Vagina (tissue), 2 donors: Measurements from ENCODE around the gene BTBD8. TPM values are rescaled to one million over a fixed set of nuclear protein-coding genes. Genes with fewer than 3 reads are reported as not detected.

ENCODE experiments used
- DNase-seq, 2 donors: peaks; one replicate each; pipeline ENCODE4 v3.0.0-alpha.2; 2017; ENCODE audit errors: extremely low spot score in 2 of 2
- H3K27ac ChIP-seq: fragments of 200-600 bp; sonication (generic); one replicate; pipeline ENCODE4 v1.5.1; 2019
- H3K27me3 ChIP-seq: fragments of 200-600 bp; sonication (generic); one replicate; pipeline ENCODE4 v1.5.1; 2019
- H3K36me3 ChIP-seq, 2 donors: fragments of 200-600 bp; sonication (generic); one replicate each; pipeline ENCODE4 v1.5.1; 2017 to 2019
- H3K4me1 ChIP-seq: fragments of 200-600 bp; sonication (generic); one replicate; pipeline ENCODE4 v1.5.1; 2019
- H3K4me3 ChIP-seq, 2 donors: fragments of 200-600 bp; sonication (generic); 1 replicate in 1 of 2; 2 replicates in 1 of 2; pipeline ENCODE4 v1.5.1; 2016 to 2019
- H3K9me3 ChIP-seq: fragments of 200-600 bp; sonication (generic); one replicate; pipeline ENCODE4 v1.5.1; 2019
- CTCF ChIP-seq, 3 experiments: fragments of 450-650 bp in 2 of 3; fragments of 200-600 bp in 1 of 3; sonication (generic) in 1 of 3; IDR thresholded peaks; one replicate each; pipeline ENCODE4 v1.5.1; 2017 to 2019; ENCODE audit warnings: antibody characterized with exemption in 3 of 3, mild to moderate bottlenecking in 2 of 3, moderate library complexity in 2 of 3
- POLR2A ChIP-seq, 2 donors: fragments of 450-650 bp; IDR thresholded peaks; one replicate each; pipeline ENCODE4 v1.6.1; 2017; ENCODE audit warnings: antibody characterized with exemption in 2 of 2, mild to moderate bottlenecking in 2 of 2, moderate library complexity in 2 of 2
- POLR2AphosphoS5 ChIP-seq, 2 donors: sonication (generic); formaldehyde crosslinking; IDR thresholded peaks; one replicate each; pipeline ENCODE4 v1.9.0; 2017; ENCODE audit warnings: antibody characterized with exemption in 2 of 2, mild to moderate bottlenecking in 2 of 2, low read depth in 1 of 2; ENCODE audit not compliant: insufficient read depth in 1 of 2
- intact Hi-C: fragments of 100-400 bp; cut with DNase I; formaldehyde crosslinking; loops from one replicate; pipeline ENCODE4 v1.15.1; 2023
- total RNA-seq: library from RNA; depleted of rRNA; stranded (reverse); fragments of >200 nt; gene quantifications from one replicate; pipeline ENCODE4 v1.2.3, GENCODE V29; 2016

The BTBD8 gene
- total RNA-seq, 1 donor from 2014 or later, result 6.1 TPM

DNA sequence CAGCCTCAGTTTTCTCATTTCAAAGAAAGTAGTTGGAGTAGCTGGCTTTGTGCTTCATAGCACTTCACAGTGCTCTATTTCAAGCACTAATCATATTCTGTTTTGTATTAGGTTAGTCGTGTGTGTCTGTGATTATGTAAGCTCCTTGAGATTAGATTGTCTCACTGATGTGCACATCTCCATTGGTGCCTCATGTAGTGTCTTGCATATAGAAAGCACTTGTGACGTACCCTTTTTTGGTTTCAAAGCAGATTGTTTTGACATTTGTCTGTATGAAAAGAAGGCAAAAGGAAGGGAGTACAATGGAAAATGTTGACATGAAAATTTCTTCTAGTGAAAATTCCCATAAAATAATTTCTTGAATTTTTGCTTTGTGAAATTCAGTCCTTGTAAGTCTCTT lies 13.9 kb downstream of the BTBD8 start:
- no peaks in the 10 kb centered on the region for H3K4me1 ChIP-seq
- H3K27me3 ChIP-seq, result no peaks in the 10 kb centered on the region
- no peak for DNase-seq
- intact Hi-C loops, result no loop called here
- peaks cover 0 to under 1% of the 10 kb centered on the region in 2 donors for H3K36me3 ChIP-seq
- H3K9me3 ChIP-seq, result no peaks in the 10 kb centered on the region
- TF ChIP-seq CTCF (IDR thresholded peaks at IDR 0.05) (no peak), POLR2A (IDR thresholded peaks at IDR 0.05) (no peak), POLR2AphosphoS5 (IDR thresholded peaks at IDR 0.05; ENCODE audit: insufficient read depth in 1 of 2, low read depth in 1 of 2) (no peak)
- no peak overlapping the region for H3K4me3 ChIP-seq
- H3K27ac ChIP-seq, result no peak overlapping the region

DNA sequence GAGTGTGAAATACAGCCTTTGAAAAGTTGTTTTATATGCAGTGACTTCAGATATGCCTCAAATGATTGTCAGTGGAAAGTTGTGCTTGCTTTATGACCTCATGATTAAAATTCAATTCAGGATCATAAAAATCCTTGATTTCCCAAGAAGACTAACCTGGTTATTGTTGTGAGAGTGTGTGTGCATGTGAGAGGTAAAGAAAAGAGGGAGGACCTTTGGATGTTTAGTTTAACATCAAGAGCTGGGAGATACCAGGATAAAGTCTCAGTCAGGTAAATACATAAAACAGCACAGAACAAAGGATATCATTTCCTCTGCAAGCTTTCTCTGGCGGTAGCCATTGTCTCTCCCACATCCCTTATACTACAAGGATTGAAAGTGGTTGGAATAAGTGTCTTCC lies 14.4 kb downstream of the BTBD8 start:
- no peak overlapping the region for H3K27ac ChIP-seq
- no peak for DNase-seq
- H3K9me3 ChIP-seq, result no peaks in the 10 kb centered on the region
- H3K36me3 ChIP-seq, result no peaks in the 10 kb centered on the region
- intact Hi-C loops, result no loop called here
- no peak overlapping the region for H3K4me3 ChIP-seq
- no peak for TF ChIP-seq POLR2AphosphoS5 (IDR thresholded peaks at IDR 0.05; ENCODE audit: insufficient read depth in 1 of 2, low read depth in 1 of 2)
- no peak for TF ChIP-seq CTCF (IDR thresholded peaks at IDR 0.05)
- TF ChIP-seq POLR2A (IDR thresholded peaks at IDR 0.05), result no peak
- H3K4me1 ChIP-seq, result no peaks in the 10 kb centered on the region
- no peaks in the 10 kb centered on the region for H3K27me3 ChIP-seq

DNA sequence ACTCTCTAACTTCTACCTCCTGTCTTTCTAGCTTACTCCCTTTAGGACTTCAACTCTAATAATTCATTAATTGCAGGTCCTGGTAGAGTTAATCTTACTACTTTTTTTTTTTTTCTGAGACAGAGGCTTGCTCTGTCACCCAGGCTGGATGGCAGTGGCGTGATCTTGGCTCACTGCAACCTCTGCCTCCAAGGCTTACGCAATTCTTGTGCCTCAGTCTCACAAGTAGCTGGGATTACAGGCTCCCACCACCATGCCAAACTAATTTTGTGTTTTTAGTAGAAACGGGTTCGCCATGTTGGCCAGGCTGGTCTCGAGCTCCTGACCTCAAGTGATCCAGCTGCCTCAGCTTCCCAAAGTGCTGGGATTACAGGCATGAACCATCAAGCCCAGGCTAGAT lies 15.7 kb downstream of the BTBD8 start:
- Histone ChIP-seq H3K27me3 (no peaks in the 10 kb centered on the region), H3K9me3 (no peaks in the 10 kb centered on the region), H3K4me1 (no peaks in the 10 kb centered on the region), H3K27ac (no peak overlapping the region), H3K4me3 (no peak overlapping the region), H3K36me3 (no peaks in the 10 kb centered on the region)
- no peak for DNase-seq
- intact Hi-C loops, result no loop called here
- TF ChIP-seq CTCF (IDR thresholded peaks at IDR 0.05), result no peak

- no peak overlapping the region for H3K4me3 ChIP-seq
- H3K4me1 ChIP-seq, result no peaks in the 10 kb centered on the region
- no peaks in the 10 kb centered on the region for H3K27me3 ChIP-seq
- intact Hi-C loops, result no loop called here
- H3K27ac ChIP-seq, result no peak overlapping the region
- no peak for DNase-seq
- H3K36me3 ChIP-seq, result no peaks in the 10 kb centered on the region
- H3K9me3 ChIP-seq, result no peaks in the 10 kb centered on the region
- TF ChIP-seq POLR2A (IDR thresholded peaks at IDR 0.05) (no peak), POLR2AphosphoS5 (IDR thresholded peaks at IDR 0.05; ENCODE audit: insufficient read depth in 1 of 2, low read depth in 1 of 2) (no peak), CTCF (IDR thresholded peaks at IDR 0.05) (no peak)
These were observed 16.2 kb downstream of the BTBD8 start for GRCh38 chr1:92096317-92096716.

GRCh38 chr1:92105546-92106081 lies 25.5 kb downstream of the BTBD8 start:
- intact Hi-C loops, result no loop called here
- no peaks in the 10 kb centered on the region for H3K9me3 ChIP-seq
- no peak for DNase-seq
- H3K4me3 ChIP-seq, result no peak overlapping the region
- no peak overlapping the region for H3K27ac ChIP-seq
- TF ChIP-seq POLR2AphosphoS5 (IDR thresholded peaks at IDR 0.05; ENCODE audit: insufficient read depth in 1 of 2, low read depth in 1 of 2), result no peak
- no peak for TF ChIP-seq CTCF (IDR thresholded peaks at IDR 0.05)
- no peaks in the 10 kb centered on the region for H3K4me1 ChIP-seq
- no peaks in the 10 kb centered on the region for H3K27me3 ChIP-seq
- H3K36me3 ChIP-seq, result peaks cover 0 to 4% of the 10 kb centered on the region in 2 donors
